Measurements from ENCODE around the gene ZNF467. TPM values are rescaled to one million over a fixed set of nuclear protein-coding genes. Genes with fewer than 3 reads are reported as not detected.

ZNF467 gene
- total and polyA plus RNA-seq, 8 donors: 3.1 to 16.4 (median 12.2) TPM; not detected in 1

GRCh38 chr7:149778327-149778637, 4.9 kb upstream of the ZNF467 start:
- no peak for TF ChIP-seq EP300 (IDR thresholded peaks at IDR 0.05)
- TF ChIP-seq POLR2A (IDR thresholded peaks at IDR 0.05): no peak
- TF ChIP-seq, protein P1, sequence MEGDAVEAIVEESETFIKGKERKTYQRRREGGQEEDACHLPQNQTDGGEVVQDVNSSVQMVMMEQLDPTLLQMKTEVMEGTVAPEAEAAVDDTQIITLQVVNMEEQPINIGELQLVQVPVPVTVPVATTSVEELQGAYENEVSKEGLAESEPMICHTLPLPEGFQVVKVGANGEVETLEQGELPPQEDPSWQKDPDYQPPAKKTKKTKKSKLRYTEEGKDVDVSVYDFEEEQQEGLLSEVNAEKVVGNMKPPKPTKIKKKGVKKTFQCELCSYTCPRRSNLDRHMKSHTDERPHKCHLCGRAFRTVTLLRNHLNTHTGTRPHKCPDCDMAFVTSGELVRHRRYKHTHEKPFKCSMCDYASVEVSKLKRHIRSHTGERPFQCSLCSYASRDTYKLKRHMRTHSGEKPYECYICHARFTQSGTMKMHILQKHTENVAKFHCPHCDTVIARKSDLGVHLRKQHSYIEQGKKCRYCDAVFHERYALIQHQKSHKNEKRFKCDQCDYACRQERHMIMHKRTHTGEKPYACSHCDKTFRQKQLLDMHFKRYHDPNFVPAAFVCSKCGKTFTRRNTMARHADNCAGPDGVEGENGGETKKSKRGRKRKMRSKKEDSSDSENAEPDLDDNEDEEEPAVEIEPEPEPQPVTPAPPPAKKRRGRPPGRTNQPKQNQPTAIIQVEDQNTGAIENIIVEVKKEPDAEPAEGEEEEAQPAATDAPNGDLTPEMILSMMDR (IDR thresholded peaks at IDR 0.05): no peak
- no peak for TF ChIP-seq POLR2AphosphoS5 (IDR thresholded peaks at IDR 0.05)
- intact Hi-C loops (cut with DNase I; ENCODE audit: low total_unique reads): no loop called here
- no peak for DNase-seq

GRCh38 chr7:149777551-149778326, 4.4 kb upstream of the ZNF467 start:
- TF ChIP-seq POLR2A (IDR thresholded peaks at IDR 0.05): no peak
- TF ChIP-seq EP300 (IDR thresholded peaks at IDR 0.05): no peak
- no peak for TF ChIP-seq POLR2AphosphoS5 (IDR thresholded peaks at IDR 0.05)
- TF ChIP-seq, protein P1 (IDR thresholded peaks at IDR 0.05): no peak
- H3K9me3 ChIP-seq: no peaks in the 10 kb centered on the region
- peaks cover 13 to 38% (median 32%) of the 10 kb centered on the region in 4 donors for H3K4me1 ChIP-seq
- H3K27ac ChIP-seq: peak overlapping the region in 1 of 5 donors; percentile 53
- H3K27me3 ChIP-seq: peaks cover 0 to 10% (median 0%) of the 10 kb centered on the region in 3 donors
- 56 to 80% (median 68%) methylated on average over 7 to 19 of the region's 19 CpGs for WGBS, 5 donors
- intact Hi-C loops (cut with DNase I; ENCODE audit: low total_unique reads): no loop called here
- no peaks in the 10 kb centered on the region for H3K36me3 ChIP-seq
- DNase-seq: no peak
- no peak overlapping the region for H3K4me3 ChIP-seq

More at GRCh38 chr7:149778327-149778637, 4.9 kb upstream of the ZNF467 start:
- peaks cover 13 to 37% (median 28%) of the 10 kb centered on the region in 4 donors for H3K4me1 ChIP-seq
- no peaks in the 10 kb centered on the region for H3K9me3 ChIP-seq
- no peak overlapping the region for H3K4me3 ChIP-seq
- peaks cover 0 to 14% (median 0%) of the 10 kb centered on the region in 3 donors for H3K27me3 ChIP-seq
- 54 to 69% (median 65%) methylated on average over 5 of the region's 5 CpGs for WGBS, 5 donors
- no peaks in the 10 kb centered on the region for H3K36me3 ChIP-seq
- no peak overlapping the region for H3K27ac ChIP-seq

GRCh38 chr7:149776848-149777407, 3.5 kb upstream of the ZNF467 start:
- DNase-seq: no peak
- H3K27ac ChIP-seq: peak overlapping the region in 1 of 5 donors; percentile 53
- intact Hi-C loops (cut with DNase I; ENCODE audit: low total_unique reads): no loop called here
- no peaks in the 10 kb centered on the region for H3K36me3 ChIP-seq
- WGBS, 5 donors: 70 to 81% (median 78%) methylated on average over 9 to 13 of the region's 13 CpGs
- H3K27me3 ChIP-seq: peaks cover 0 to 9% (median 0%) of the 10 kb centered on the region in 3 donors
- no peak for TF ChIP-seq POLR2A (IDR thresholded peaks at IDR 0.05)
- no peak for TF ChIP-seq EP300 (IDR thresholded peaks at IDR 0.05)
- TF ChIP-seq POLR2AphosphoS5 (IDR thresholded peaks at IDR 0.05): no peak
- TF ChIP-seq, protein P1 (IDR thresholded peaks at IDR 0.05): no peak
- no peaks in the 10 kb centered on the region for H3K9me3 ChIP-seq
- no peak overlapping the region for H3K4me3 ChIP-seq
- H3K4me1 ChIP-seq: peaks cover 13 to 44% (median 34%) of the 10 kb centered on the region in 4 donors

DNA sequence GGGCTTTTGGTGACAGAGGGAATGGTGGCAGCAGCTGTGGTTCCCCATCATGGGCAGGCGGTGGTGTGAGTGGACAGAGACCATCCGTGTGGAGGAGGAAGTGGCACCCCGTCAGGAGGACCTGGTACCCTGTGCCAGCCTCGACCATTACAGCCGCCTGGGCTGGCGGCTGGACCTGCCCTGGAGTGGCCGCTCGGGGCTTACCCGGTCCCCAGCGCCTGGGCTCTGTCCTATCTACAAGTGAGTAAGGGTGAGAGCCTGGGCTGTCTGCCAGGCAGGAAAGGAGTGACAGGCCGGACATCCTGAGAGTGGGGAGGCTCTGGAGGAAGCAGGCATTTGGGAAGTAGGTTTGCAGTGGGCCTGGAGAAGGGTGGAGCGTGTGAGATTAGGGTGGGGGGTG, 2.9 kb upstream of the ZNF467 start:
- 9 to 31% (median 13%) methylated on average over 11 to 12 of the region's 12 CpGs for WGBS, 5 donors
- TF ChIP-seq EP300 (IDR thresholded peaks at IDR 0.05) (no peak), POLR2AphosphoS5 (IDR thresholded peaks at IDR 0.05) (no peak), POLR2A (IDR thresholded peaks at IDR 0.05) (no peak)
- TF ChIP-seq, protein P1 (IDR thresholded peaks at IDR 0.05): no peak

More for the DNA sequence above, 2.9 kb upstream of the ZNF467 start:
- Histone ChIP-seq H3K27me3 (peaks cover 0 to 9% (median 0%) of the 10 kb centered on the region in 3 donors), H3K36me3 (no peaks in the 10 kb centered on the region), H3K27ac (peak overlapping the region in 3 of 5 donors; percentile 24 to 59 (median 53)), H3K4me1 (peaks cover 14 to 47% (median 36%) of the 10 kb centered on the region in 4 donors), H3K4me3 (no peak overlapping the region), H3K9me3 (no peaks in the 10 kb centered on the region)
- intact Hi-C loops (cut with DNase I; ENCODE audit: low total_unique reads): no loop called here
- peak; percentile 68 to 71 for DNase-seq
